Amniotic stem cell (primary cell): ENCODE measurements around the gene SLC4A5.
A peak's percentile ranks its signal among the peaks of the same experiment; 100 is the strongest.
"Not testable (repeated sequence)": the region's sequence is repeated elsewhere in the genome, so short reads cannot be mapped to it uniquely, and the experiment has no call there.

Source experiments
- DNase-seq: peaks from one replicate; lab custom pipeline; 2025; lab: John Stamatoyannopoulos, UW

Gene SLC4A5

DNA sequence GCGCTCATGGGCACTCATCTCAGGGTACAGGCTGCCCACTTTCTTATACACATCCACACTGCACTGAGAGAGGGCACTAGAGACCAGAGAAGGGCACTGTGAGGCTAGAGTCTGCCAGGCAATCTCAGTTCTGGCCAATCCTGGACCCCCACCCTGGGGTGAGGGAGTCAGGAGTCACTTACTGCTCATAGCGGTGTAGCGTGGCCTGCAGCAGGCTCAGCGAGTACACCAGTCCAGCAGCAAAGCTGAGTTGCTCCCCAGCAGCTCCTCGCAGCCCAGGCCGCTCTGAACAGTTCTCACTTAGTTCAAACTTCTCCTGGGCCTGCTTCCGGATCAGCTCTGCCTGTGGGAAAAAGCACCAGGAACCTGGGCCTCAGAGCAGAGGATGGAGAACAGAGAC, 24.6 kb upstream of the SLC4A5 start:
- DNase-seq: no peak

DNA sequence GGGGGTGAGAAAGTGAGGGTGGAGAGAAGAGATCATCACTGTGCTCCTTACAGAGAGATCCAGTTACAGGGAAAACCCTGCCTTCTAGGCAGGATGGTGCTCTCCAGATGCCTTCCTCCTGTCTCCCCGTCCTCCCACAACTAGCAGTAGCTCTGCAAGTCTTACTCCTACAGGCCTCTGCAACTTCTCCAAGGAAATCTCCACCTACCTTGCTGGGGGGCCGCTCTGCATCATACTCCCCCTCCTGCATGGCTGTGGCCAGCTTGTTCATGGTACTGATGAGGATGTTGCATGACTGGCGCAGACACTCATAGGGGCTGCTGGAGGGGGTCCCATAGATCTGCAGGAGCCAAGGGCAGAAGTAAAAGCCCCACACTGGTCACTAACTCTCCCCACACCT, 22.8 kb upstream of the SLC4A5 start:
- no peak for DNase-seq

DNA sequence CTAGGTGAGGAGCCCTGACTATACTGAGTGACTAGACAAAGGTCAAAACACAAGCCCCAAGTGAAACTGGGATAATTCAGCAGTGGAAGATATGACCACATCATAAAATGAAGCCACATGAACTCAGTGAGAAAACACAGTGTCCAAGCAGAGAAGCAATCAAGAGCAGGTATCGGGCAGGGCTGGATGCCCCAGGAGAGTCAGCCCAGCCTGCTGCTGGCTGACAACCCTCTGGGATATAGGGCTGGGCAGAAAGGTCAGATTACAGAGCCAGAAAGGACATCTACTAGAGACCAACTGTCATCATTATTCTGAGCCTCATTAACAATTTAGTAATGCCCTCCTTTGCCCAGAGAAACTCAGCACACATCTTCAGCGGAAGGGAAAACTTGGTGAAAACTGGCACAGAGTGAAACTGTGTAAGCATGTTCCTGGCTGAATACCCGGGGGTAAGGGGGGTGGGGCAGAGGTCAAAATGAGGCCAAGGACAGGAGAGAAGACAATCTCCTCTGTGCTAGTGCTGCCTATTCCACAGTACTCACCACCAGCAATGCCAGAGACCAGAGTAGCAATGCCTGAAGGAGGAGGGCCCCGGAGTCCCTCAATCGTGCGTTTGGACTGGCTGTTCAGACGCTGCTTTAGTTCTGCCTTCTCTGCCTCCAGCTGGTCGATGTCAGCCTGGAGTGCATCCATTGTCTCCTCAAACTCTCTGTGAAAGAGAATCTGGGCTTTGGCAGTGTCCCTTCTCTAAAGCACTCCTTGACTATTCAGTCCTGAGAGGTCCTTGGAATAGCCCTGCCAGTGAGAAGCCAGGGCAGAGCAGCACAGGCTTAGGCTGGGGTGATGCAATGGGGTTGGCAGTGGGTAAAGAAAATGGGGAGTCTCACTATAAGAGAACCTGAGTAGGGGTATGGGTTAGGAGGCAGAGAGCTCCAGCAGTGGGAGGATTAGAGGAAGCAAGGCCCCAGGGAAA, 21.6 kb upstream of the SLC4A5 start:
- DNase-seq: no peak

DNA sequence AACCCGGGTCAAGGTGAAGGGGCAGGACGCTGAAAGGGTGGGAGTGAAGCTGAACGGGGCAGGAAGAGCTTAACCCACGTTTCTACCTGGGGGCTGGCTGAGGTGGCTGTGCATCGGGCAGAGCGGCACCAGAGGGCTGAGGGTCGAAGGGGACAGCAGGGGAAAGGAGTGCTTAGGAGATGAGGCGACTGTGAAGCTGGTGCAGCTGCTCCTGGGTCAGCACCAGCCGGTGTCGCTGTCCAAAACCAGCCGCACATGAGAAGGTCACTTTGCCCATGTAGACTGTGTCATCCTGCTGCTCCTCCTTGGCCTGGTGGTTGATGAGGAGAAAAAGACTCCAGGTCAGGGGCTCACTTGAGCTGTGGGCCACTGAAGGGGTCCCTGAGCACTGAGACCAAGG, 18.1 kb upstream of the SLC4A5 start:
- no peak for DNase-seq

DNA sequence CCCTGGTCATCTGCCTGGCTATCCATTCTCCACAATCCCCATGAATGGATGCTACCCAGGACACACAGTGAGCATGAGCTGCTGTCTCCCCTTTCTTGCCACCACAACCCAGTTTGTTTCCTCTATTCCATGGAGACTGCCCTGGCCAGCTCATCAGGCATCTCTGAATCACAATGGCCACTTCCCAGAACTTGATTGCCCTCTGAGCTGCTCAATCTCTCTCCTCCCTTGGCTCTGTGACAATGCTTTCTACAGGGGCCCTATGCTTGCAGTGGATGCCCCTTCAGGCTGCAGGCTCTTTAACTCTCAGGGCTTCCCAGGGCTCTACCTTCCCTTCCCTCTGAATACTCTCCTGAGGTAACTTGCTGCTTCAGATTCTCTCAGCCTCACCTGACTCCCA, 14.4 kb upstream of the SLC4A5 start:
- DNase-seq: no peak

DNA sequence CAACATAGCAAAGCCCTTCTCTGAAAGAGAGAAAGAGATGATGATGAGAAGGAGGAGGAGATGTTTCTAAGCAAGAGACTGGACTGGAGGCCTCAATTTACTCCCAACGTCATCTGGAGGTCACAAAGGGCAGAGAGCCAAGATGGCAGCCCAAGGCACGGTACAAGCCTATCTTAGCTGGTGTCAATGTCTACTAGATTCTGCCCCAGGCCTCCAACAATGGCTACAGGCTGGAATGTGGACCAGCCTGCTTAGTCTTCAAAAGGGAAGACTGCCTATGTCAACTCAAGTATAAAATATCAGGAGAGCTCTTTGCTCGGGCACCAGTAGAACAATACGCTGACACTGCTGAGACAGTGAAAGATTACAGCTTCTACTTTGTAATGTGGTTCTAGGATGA, 6.7 kb upstream of the SLC4A5 start:
- DNase-seq: no peak

DNA sequence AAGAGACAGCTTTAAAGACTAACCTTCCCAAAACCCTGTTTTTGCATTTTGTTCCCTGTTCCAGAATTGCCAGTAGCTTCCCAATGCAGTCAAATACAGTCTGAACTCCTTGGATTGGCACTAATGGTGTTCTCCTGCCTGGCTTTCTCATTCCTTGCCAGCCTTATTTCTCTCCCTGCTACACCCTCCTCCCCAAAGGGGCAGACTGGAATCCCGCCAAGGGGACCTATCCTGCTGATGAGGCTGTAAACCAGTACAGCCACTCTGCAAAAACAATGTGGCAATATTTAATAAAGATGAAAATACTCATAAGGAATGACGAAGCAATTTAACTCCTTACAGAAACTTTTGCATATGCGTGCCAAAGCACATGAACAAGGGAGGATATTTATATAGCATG, 4.5 kb upstream of the SLC4A5 start:
- DNase-seq: no peak

DNA sequence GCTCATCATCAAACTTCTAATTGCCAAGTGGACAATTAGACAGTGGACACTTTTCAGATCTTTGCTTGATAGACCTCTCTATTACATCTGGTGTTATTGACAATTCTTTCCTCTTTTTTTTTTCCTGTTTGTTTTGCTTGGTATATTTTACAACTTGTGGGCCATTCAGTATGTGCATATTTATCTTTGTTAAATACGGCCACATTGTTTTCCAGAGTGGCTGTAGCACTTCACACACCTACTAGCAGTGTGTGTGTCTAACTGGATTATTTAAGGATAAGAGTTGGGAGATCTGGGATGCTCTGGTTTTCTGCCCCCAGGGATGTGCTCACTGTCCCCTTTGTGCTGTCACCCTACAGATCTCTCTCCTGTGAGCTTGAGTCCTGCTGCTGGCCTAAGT, 4.1 kb upstream of the SLC4A5 start:
- DNase-seq: no peak

DNA sequence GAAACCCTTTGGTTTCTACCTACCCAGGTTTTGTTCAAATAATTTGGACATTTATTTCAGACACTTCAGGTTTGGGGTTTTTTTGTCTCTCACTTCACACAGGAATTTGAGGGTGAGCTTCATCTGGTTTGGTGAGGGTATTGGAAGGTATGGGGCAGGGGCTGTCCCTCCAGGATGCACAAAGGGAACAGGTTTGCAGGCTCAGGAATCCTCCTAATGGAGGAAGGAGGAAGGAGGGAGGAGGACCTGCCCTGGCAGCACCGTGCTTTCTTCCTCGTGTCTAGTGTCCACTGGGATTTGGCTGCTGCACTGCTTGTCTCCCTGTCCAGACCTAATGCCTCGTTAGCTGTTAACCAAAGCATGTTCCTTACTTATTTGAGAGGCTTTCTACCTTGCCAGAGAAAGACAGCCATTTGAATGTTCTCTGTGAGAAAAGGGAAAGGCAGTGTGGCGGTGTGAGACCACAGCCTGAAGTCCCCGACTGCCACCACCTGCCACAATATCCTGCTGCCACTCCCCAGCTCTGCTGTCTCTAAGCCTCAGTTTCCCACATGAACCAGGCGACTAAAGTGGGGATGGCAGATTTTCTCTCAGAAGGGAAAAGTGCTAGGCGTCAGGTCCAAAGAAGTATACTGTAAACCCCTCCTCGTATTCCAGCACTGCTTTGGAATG, 2.2 kb upstream of the SLC4A5 start:
- no peak for DNase-seq

DNA sequence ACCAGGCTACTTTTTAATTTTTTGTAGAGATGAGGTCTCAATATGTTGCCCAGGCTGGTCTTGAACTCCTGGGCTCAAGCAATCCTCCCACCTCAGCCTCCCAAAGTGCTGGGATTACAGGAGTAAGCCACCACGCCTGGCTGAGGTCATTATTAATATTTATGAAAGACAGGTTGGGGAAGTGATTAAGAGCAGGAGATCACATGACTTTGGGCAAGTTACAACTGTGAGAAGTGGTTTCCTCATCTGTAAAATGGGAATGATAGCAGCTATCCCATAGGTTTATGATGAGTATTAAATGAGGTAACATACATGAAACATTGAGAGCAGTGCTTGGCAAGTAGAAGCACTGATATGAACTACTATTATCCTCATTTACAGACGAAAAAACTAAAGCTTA, 7.0 kb downstream of the SLC4A5 start:
- not testable (repeated sequence) for DNase-seq

DNA sequence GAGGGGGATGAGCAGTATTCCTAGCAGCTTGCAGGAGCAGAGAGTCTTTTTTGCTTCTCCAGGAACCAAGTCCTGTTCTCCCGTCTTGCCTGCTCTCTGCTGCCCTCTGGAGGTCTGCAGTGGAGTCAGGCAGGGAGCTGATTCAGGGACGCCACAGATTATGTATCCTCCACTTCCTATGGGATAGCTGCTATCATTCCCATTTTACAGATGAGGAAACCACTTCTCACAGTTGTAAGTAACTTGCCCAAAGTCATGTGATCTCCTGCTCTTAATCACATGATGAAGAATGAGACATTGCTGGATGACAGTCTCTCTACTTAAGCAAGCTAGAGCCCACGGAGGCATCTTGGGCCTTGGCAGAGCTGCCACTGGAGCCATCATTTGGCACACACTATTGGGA, 8.3 kb downstream of the SLC4A5 start:
- peak; percentile 26 for DNase-seq

DNA sequence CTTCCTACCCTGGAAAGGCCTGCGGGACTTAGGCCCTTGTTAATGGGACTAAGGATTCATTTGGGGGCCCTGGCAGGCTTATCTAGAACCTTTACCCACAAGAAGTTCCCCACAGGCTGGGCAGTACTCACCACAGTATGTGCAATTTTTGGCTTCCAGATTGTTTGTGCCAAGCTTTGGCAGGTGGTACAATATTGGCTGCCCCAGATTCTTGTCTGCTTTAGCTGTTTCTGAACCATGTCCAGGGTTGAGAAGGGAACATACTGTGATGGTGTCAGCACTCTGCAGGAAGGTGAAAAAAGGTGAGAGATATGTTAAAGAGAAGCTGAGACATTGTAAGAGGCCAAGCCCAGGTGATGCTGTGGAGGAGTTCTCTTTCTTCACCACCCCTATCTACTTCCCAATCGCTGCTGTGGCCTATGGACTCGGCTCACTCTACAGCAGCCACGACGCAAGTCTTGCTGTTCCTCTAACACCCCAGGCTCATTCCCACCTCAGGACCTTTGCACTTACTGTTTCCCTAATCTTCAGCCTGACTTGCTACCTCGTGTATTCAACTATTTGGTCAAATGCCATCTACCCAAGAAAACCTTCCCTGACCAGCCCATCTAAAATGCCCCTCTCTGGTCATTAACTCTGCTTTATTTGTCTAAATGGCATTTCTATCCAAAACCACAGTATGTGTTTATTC, 9.2 kb downstream of the SLC4A5 start:
- DNase-seq: no peak

DNA sequence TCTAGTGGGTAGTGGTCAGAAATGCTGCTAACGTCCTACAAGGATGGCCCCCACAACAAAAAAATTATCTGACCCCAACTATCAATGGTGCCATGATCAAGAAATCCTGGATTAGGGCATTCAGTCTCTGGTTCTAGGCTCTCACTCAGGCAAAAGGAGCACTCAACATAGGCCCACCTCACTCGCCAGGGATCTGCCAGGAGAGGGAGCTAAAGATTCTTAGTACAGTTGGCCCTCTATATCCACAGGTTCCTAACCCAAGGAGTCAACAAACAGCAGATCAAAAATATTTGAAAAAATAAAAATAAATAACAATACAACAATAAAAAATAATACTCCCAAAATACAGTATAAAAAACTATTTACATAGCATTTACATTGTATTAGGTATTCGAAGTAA, 10.0 kb downstream of the SLC4A5 start:
- no peak for DNase-seq

DNA sequence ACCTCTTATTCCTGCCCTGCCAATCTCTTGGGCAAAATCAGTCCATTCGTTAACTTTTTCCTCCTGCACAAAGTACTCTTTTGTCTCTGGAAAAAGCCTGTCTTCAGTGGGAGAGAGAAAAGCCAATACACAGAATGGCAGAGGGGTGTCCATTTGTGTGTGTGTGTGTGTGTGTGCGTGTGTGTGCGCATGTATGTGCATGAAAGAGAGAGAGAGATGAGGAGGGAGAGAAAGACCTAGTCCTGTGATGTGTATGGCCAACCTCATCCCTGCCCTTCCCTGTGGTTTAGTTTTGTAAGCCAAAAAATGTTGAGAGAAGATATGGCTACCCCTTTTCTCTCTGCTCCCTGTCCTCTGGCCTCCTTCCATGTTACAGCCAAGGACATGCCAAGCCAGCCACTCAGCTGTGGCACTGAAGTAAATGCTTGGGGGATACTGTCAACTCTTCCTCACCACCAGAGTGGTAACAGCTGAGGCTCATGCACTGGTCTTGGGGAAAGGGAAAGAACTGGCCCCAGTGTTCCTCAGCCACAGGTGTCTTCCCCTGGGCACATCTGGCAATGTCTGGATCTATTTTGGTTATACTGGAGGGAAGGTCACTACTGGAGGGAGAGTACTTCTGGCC, 10.6 kb downstream of the SLC4A5 start:
- DNase-seq: no peak

DNA sequence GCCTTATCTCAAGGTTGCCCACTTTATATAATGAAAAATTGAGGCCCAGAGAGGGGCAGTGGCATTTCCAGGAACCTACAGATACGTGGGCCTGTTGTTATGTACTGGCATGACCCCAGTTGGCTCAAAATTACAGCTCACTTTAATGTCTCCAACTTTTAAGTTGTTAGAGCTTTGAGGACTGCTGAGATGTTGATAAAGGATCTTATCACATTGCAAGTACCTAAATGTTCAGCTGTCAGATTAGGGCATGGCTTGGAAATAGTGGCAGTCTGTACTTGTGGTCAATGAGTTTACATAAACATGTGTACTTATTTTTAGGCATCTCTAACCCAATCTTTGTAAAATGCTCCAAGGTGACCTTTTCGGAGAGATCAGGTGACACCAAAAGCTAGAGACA, 14.6 kb downstream of the SLC4A5 start:
- DNase-seq: no peak

DNA sequence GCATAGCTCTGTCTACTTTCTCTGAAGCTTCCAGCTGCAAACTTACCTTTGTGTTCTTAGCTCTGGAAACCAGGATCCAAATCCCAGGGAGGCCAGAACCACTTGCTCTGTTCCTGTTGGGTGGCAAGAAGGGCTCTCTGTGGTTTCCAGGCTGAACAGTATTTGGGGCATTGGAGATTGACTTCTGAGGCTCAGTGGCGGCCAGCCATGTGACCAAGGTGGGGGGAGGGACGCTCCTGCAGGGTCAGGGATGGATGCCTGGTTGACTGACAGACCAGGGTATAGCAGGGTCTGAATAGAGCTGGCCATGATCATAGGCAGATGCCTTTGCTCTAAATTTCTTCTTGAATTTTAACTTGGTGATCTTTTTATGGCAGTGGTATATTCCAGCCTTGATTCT, 15.1 kb downstream of the SLC4A5 start:
- no peak for DNase-seq

DNA sequence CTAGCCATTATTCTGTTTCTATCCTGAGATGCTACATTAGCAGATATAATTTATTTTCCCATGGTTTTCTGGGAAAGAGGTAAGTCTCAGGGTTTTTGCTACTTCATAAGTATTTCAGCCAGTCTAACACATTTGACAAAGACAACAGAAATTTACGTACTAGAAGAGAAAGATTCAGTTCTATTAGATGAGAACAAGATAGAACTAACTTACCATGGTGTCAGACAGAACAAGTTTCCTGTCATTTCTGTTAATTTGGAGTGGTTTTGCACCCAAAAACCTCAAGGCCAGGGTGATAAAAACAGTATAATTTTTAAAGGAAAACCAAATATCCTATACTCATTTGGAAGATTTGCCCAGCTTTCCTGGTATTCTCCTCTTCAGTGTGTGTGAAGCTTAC, 15.6 kb downstream of the SLC4A5 start:
- no peak for DNase-seq

DNA sequence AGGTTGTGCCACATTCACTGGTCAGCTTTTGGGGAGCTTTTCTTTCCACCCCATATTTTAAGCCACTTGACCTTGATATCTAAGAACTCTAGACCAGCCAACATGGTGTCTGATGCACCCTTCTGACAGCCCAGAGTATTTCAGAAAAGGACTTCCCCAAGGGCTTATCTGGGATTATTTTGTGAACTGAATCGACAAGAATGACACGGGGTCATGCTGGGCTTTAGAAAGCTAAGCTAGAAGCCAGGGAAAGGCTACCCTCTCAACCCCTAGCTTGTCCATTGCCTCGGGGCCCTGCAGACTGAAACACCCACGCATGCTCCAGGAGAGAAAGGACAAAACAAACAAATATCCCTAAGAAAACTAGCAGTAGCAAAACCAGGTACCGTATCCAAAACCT, 16.0 kb downstream of the SLC4A5 start:
- DNase-seq: no peak

DNA sequence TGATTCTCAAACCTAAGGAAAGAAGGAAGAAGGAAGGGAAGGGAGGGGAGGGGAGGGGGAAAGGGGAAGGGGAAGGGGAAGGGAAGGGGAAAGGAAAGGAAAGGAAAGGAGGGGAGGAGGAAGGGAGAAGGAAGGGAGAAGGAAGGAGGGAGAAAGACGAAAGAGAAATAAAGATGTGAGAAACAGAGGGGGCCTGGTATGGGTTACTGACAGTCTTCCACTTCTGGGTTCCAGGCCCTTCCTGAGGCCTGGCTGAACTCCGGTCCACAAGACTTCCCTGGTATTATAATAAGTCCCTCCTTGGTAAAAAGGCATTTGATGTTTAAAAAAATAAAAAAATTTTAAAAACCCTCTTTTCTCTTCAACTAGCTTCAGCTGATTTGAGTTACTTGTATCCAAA, 17.4 kb downstream of the SLC4A5 start:
- no peak for DNase-seq

DNA sequence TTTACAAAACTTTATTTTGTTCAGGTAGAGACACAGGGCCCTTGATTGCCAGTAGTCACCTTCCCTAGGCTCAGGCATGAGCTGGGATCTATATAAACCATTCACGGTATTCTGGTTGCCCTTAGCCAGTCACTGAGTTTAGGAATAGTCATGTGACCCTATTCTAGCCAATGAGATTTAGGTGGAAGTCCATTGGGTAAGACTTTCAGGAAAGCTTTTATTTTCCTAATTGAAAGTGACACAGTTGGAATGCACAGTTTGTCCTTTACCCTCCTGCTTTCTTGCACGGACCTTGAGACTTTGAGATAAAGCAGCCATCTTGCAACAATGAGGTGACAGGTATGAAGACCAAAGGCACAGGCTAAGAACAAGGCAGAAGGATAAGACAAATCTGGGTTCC, 21.5 kb downstream of the SLC4A5 start:
- DNase-seq: no peak

DNA sequence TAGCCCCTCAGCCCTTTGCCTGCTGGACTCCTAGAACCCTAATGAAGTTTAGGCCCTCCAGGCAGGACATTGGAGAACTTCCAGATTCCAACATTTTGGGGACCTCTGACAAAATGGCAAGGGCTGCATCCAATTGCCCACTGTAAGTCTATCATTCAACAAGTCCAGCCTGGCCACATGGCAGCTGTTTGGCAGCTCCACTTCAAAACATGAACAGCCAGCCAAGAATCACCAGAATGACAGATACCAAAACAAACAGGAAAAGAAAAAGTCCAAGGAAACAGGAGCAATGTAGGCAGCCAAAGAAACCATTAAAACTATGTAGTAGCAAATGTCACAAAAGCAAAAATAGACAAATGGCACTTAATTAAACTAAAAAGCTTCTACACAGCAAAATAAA, 25.5 kb downstream of the SLC4A5 start:
- no peak for DNase-seq

DNA sequence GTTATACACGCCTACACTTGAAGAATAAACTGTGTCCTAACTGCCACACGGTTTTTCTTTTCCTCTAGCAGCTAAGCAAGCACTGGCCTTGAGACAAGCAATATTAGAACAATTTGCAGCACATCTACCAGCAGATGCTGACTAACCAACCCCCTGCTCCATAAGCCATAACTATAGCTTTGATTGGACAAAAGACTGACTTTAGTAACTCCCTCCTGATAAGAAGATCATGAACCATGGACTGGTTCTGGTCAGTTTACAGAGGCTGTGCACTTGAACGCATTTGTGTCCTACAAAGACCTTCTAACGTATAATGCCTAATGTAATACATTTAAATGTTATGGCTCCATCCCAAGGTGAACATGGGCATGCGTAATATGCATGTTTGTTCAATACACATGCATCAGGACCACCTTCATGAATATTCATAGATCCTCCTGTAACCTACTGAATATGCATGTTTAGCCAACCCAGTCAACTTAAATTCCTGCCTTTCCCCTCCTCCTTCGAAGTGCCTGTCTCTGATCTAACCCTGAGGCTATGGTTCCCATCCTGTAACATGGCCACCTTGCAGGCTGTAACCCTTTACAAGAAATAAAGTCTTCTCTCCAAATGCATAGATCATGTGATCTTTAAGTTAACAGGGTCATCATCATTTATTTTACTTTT, 26.5 kb downstream of the SLC4A5 start:
- DNase-seq: no peak
